GM12878 (cell line): ENCODE results near the gene SNRNP200. TPM values are rescaled to one million over a fixed set of nuclear protein-coding genes. Genes with fewer than 3 reads are reported as not detected.

Experiments
- ATAC-seq: fragments of 200-7000 bp; cut with Tn5 transposase; 3 replicates; pipeline ENCODE4 v1.9.1; 2020; ENCODE audit warnings: mild to moderate bottlenecking, moderate library complexity
- BruUV-seq: library from RNA; stranded (reverse); fragments of 400-500 nt; replicated peaks from 2 replicates; lab custom pipeline; 2021; lab: Mats Ljungman, UMichigan
- CTCF ChIA-PET: fragments of 300-600 bp; sonication (Branson Sonifier 250); formaldehyde crosslinking; extraction: SDS; loops from one replicate; lab custom pipeline; 2021; ENCODE audit warnings: inconsistent platforms; lab: Yijun Ruan, JAX
- POLR2A ChIA-PET: fragments of 350-600 bp; formaldehyde crosslinking; extraction: SDS; loops from one replicate; lab custom pipeline; 2021; ENCODE audit warnings: inconsistent platforms; lab: Charles Lee
- RAD21 ChIA-PET: fragments of 300-600 bp; sonication (Branson Sonifier 250); formaldehyde crosslinking; loops from one replicate; lab custom pipeline; 2023; ENCODE audit warnings: antibody characterized with exemption; ENCODE audit not compliant: unreplicated experiment; lab: Charles Lee
- SMC1A ChIA-PET: fragments of 300-600 bp; sonication (Branson Sonifier 250); formaldehyde crosslinking; loops from one replicate; lab custom pipeline; 2023; ENCODE audit not compliant: unreplicated experiment, uncharacterized antibody; lab: Charles Lee
- DNase-seq: peaks from one replicate; pipeline ENCODE4 v3.0.0-alpha.2; 2011; ENCODE audit warnings: low read depth, low spot score
- FAIRE-seq: peaks from 3 replicates; lab custom pipeline; 2011; peaks lifted over from hg19 to GRCh38; lab: Jason Lieb, UNC
- H2AFZ ChIP-seq: 2 replicates; pipeline ENCODE4 v1.6.0; 2011; ENCODE audit warnings: low read depth, low read length, control low read depth; ENCODE audit not compliant: control insufficient read depth
- H3K27ac ChIP-seq: 2 replicates; pipeline ENCODE4 v1.5.1; 2011; ENCODE audit warnings: control low read depth; ENCODE audit not compliant: control insufficient read depth, insufficient read depth
- H3K27me3 ChIP-seq, 2 experiments: replicated peaks in 1 of 2; 2 replicates each; pipeline versions ENCODE4 v1.6.0 to v1.6.1; 2011; ENCODE audit warnings: low read length in 1 of 2; ENCODE audit not compliant: control insufficient read depth in 2 of 2, insufficient read depth in 2 of 2
- H3K36me3 ChIP-seq, 2 experiments: 2 replicates each; pipeline ENCODE4 v1.5.1; 2011; ENCODE audit warnings: low read length in 1 of 2; ENCODE audit not compliant: control insufficient read depth in 2 of 2, insufficient read depth in 2 of 2
- H3K4me1 ChIP-seq: 2 replicates; pipeline ENCODE4 v1.6.1; 2011; ENCODE audit warnings: mild to moderate bottlenecking, low read length, moderate library complexity, mixed read lengths; ENCODE audit not compliant: control insufficient read depth, insufficient read depth
- H3K4me2 ChIP-seq: 2 replicates; pipeline ENCODE4 v1.6.0; 2011; ENCODE audit warnings: control low read depth; ENCODE audit not compliant: control insufficient read depth, insufficient read depth
- H3K4me3 ChIP-seq: fragments of 200-600 bp; sonication (generic); 2 replicates; pipeline ENCODE4 v1.5.1; 2016
- H3K79me2 ChIP-seq: 2 replicates; pipeline ENCODE4 v1.6.0; 2011; ENCODE audit warnings: low read length; ENCODE audit not compliant: control insufficient read depth, insufficient read depth
- H3K9ac ChIP-seq: 2 replicates; pipeline ENCODE4 v1.8.0; 2011; ENCODE audit warnings: low read length, control low read depth, mixed read lengths; ENCODE audit not compliant: control insufficient read depth, insufficient read depth
- H3K9me3 ChIP-seq: replicated peaks from 3 replicates; pipeline ENCODE4 v1.5.1; 2011; ENCODE audit warnings: mild to moderate bottlenecking, low read length; ENCODE audit not compliant: control insufficient read depth, insufficient read depth
- H4K20me1 ChIP-seq: 2 replicates; pipeline ENCODE4 v1.6.0; 2011; ENCODE audit not compliant: control insufficient read depth, insufficient read depth
- CHD1 ChIP-seq: IDR thresholded peaks from 2 replicates; pipeline ENCODE4 v1.6.1; 2012; ENCODE audit warnings: low read depth, low read length, improper control_type of control experiment
- FOS ChIP-seq: IDR thresholded peaks from 3 replicates; pipeline ENCODE4 v1.6.1; 2011; ENCODE audit warnings: borderline replicate concordance; ENCODE audit not compliant: insufficient read length; ENCODE audit errors: extremely low read depth
- GATAD2B ChIP-seq: fragments of 450-650 bp; conservative IDR thresholded peaks from 2 replicates; pipeline ENCODE4 v1.6.1; 2017; ENCODE audit warnings: low read depth, mild to moderate bottlenecking, moderate library complexity
- MEF2B ChIP-seq: fragments of 450-650 bp; IDR thresholded peaks from 2 replicates; pipeline ENCODE4 v1.6.1; 2018; ENCODE audit warnings: mild to moderate bottlenecking, moderate library complexity; ENCODE audit not compliant: partially characterized antibody, poor library complexity, severe bottlenecking
- PAX5 ChIP-seq: IDR thresholded peaks from 2 replicates; pipeline ENCODE4 v1.6.1; 2011; ENCODE audit warnings: low read depth, low read length, borderline replicate concordance
- RCOR1 ChIP-seq: conservative IDR thresholded peaks from 2 replicates; pipeline ENCODE4 v1.6.1; 2012; ENCODE audit warnings: low read depth, low read length, improper control_type of control experiment
- SP1 ChIP-seq: IDR thresholded peaks from one replicate; pipeline ENCODE4 v1.6.1; 2011; ENCODE audit warnings: low read depth, low read length
- ZNF384 ChIP-seq: IDR thresholded peaks from 2 replicates; pipeline ENCODE4 v1.6.1; 2012; ENCODE audit warnings: low read depth, mild to moderate bottlenecking, low read length, improper control_type of control experiment, borderline replicate concordance
- WGBS: methylation state at CpG from one replicate; pipeline ENCODE4 v1.1.6; 2016; ENCODE audit warnings: low lambda C conversion rate; ENCODE audit not compliant: insufficient replicate concordance, insufficient coverage; ENCODE audit errors: missing lambda C conversion rate; 5-methylcytosine and 5-hydroxymethylcytosine counted together
- in situ Hi-C: fragments of 300-500 bp; cut with MboI; formaldehyde crosslinking; loops from 9 replicates; pipeline ENCODE4 v1.14.3; 2018; ENCODE audit warnings: mixed read lengths
- intact Hi-C: fragments of 100-400 bp; cut with micrococcal nuclease; formaldehyde crosslinking; loops from one replicate; pipeline ENCODE4 v1.14.2; 2022; ENCODE audit not compliant: unreplicated experiment
- polyA plus RNA-seq, 11 experiments: library from polyadenylated mRNA; depleted of rRNA in 4 of 11; unstranded in 6 of 11; stranded (reverse) in 5 of 11; fragments of >200 nt; fragmentation: Nextera tagmentation in 4 of 11; fragmentation: Illumina TruSeq in 1 of 11; extraction: Ambion mirVana in 4 of 11; extraction: Trizol in 1 of 11; gene quantifications; 1 replicate in 1 of 11; 2 replicates in 10 of 11; pipeline versions ENCODE4 v1.2.1 to v1.2.3, GENCODE V29; 2011 to 2016; ENCODE audit warnings: inconsistent platforms in 2 of 11, missing spikeins in 2 of 11, low read depth in 1 of 11
- total RNA-seq, 4 experiments: library from RNA; depleted of rRNA in 3 of 4; stranded (reverse); fragments of >200 nt in 3 of 4; fragmentation: Illumina TruSeq in 1 of 4; extraction: Trizol in 1 of 4; gene quantifications; 2 replicates each; pipeline versions ENCODE4 v1.2.1 to v1.2.3, GENCODE V29; 2013 to 2021
- TF ChIP-seq, protein P1 (sequence below): IDR thresholded peaks from 2 replicates; pipeline ENCODE4 v1.6.1; 2011; ENCODE audit warnings: low read depth, low read length, improper control_type of control experiment, borderline replicate concordance
- TF ChIP-seq, protein P2 (sequence below): IDR thresholded peaks from 2 replicates; pipeline ENCODE4 v1.6.1; 2012; ENCODE audit warnings: low read length, inconsistent platforms

The SNRNP200 gene
- total and polyA plus RNA-seq, 10 of the 15 experiments (the other 5 are each of a cell fraction or from before 2014, with no cell fraction given), result 59.2 to 176 (median 106) TPM

DNA sequence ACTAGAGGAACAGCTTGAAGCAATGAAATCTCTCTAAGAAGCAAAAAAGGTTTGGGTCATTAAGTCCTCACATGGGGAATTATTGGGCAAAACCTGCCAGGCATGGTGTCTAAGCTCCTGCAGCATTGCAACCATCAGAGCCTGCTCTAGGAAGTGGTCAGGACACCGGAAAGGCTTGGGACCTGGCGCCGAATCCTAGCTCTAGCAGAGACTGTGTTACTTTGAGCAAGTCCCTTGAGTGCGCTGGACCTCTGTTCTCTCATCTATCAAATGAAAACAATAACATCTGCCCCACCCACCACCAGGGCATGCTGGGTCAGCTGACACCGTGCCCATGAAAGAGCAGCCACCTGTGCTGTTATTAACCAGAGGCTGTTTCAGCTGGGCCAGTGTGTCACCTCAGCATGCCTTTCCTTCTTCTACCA is 45.8 kb downstream of the SNRNP200 start:
- ChIA-PET RAD21 (interaction anchor here (0.8 to 2.5 kb wide), 5 partner anchors 16 to 81 kb away, joined by 3 to 10 read pairs (median 3); partner anchors contain the start of gene STARD7), SMC1A (interaction anchor here (0.9 to 5.5 kb wide), 10 partner anchors 9 to 267 kb away, joined by 3 to 48 read pairs (median 12); partner anchors contain the start of gene ASTL), CTCF (interaction anchor here (0.5 to 7.5 kb wide), 12 partner anchors 10 to 267 kb away, joined by 3 to 90 read pairs (median 10); partner anchors contain the start of genes ANKRD36C, ASTL and STARD7), POLR2A (interaction anchor here (0.6 to 1.5 kb wide), 7 partner anchors 13 to 77 kb away, joined by 3 to 6 read pairs (median 4); no protein-coding TSS in a partner anchor)
- no peak for DNase-seq
- FAIRE-seq, result no peak
- Histone ChIP-seq H3K4me2 (no peak overlapping the region), H3K79me2 (peaks cover 41% of the 10 kb centered on the region), H3K9ac (no peak overlapping the region; the same call in 1 of the 2 replicates), H2AFZ (no peak overlapping the region), H3K27me3 (no peaks in the 10 kb centered on the region), H3K4me1 (peaks cover 32% of the 10 kb centered on the region), H3K36me3 (peaks cover 7 to 22% of the 10 kb centered on the region in 2 experiments; a peak in 3 of 4 replicates), H3K27ac (peak overlapping the region; percentile 45; the same call in 1 of the 2 replicates), H3K4me3 (no peak overlapping the region), H3K9me3 (no peaks in the 10 kb centered on the region), H4K20me1 (no peaks in the 10 kb centered on the region)
- intact Hi-C loops, result no loop called here
- in situ Hi-C loops, result loop anchor here (25.0 kb wide), 1 partner anchor 247 kb away; no protein-coding TSS in a partner anchor
- no peak for TF ChIP-seq CHD1
- BruUV-seq, result no TSS peak
- peak; percentile 18 for ATAC-seq
- WGBS, result 72% methylated on average over 5 of the region's 5 CpGs

DNA sequence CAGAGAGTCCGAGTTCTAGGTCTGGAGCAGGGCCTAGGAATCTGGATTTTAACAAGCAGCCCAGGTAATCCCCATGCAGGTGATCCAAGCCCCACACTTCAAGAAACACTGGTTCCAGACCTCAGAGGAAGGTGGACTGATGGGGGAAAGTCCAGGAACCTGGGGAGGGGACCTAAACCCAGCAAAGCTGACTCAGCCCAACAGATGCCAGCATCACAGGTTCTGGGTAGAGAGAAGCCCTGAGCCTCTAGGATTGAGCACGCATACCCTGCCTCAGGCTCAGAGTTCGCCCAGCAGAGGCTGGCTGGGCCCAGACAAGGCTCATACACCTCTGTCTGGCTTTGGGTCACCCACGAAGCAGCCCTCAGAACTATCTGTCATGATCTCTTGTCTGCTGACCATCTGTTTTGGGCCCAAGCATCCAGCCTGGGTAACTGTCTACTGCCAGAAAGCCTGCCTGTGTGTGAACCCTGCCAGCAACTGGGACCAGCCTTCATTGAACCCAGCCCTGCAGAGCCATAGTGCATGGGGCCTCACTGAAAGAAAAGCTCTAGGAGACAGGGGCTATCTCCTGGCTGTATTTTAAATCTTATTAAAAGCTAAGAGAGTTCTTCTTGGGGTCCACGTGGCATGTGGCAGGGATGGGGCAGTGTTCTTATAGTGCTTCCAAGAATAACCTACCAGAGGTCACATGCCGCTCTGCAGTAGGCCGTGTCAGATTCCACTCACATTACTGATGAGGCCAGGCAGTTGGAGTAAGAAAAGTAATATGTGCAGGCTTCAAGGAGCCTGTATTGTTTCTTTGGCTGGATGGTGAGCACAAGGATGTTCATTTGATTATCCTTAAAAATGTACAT is 47.0 kb downstream of the SNRNP200 start:
- ATAC-seq (no peak), FAIRE-seq (no peak), DNase-seq (no peak)
- H4K20me1 ChIP-seq, result no peaks in the 10 kb centered on the region
- H3K9ac ChIP-seq, result no peak overlapping the region
- ChIA-PET CTCF (interaction anchor here (0.6 to 7.5 kb wide), 8 partner anchors 9 to 120 kb away, joined by 3 to 90 read pairs (median 15); partner anchors contain the start of genes ASTL and STARD7), POLR2A (interaction anchor here (1.0 to 1.5 kb wide), 2 partner anchors 56 to 58 kb away, joined by 3 to 4 read pairs; no protein-coding TSS in a partner anchor), RAD21 (interaction anchor here (0.9 to 2.5 kb wide), 4 partner anchors 25 to 80 kb away, joined by 3 to 10 read pairs (median 6); partner anchors contain the start of gene STARD7), SMC1A (interaction anchor here (0.6 to 5.5 kb wide), 8 partner anchors 12 to 266 kb away, joined by 3 to 48 read pairs (median 18); partner anchors contain the start of gene ASTL)
- H3K4me2 ChIP-seq, result no peak overlapping the region
- H3K4me3 ChIP-seq, result no peak overlapping the region
- H2AFZ ChIP-seq, result no peak overlapping the region
- no TSS peak for BruUV-seq
- H3K79me2 ChIP-seq, result peaks cover 30% of the 10 kb centered on the region
- H3K4me1 ChIP-seq, result peaks cover 26% of the 10 kb centered on the region
- H3K9me3 ChIP-seq, result no peaks in the 10 kb centered on the region
- no peaks in the 10 kb centered on the region for H3K27me3 ChIP-seq
- no peak overlapping the region for H3K27ac ChIP-seq
- in situ Hi-C loops (loop anchor here (25.0 kb wide), 1 partner anchor 246 kb away; no protein-coding TSS in a partner anchor), intact Hi-C loops (no loop called here)
- 81% methylated on average over 7 of the region's 7 CpGs for WGBS
- peaks cover 17 to 29% of the 10 kb centered on the region in 2 experiments for H3K36me3 ChIP-seq
- TF ChIP-seq GATAD2B (no peak), FOS (no peak), ZNF384 (no peak), PAX5 (no peak), SP1 (no peak), MEF2B (no peak), RCOR1 (no peak), CHD1 (no peak)
- TF ChIP-seq, protein P1, sequence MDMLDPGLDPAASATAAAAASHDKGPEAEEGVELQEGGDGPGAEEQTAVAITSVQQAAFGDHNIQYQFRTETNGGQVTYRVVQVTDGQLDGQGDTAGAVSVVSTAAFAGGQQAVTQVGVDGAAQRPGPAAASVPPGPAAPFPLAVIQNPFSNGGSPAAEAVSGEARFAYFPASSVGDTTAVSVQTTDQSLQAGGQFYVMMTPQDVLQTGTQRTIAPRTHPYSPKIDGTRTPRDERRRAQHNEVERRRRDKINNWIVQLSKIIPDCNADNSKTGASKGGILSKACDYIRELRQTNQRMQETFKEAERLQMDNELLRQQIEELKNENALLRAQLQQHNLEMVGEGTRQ, result no peak
- TF ChIP-seq, protein P2, sequence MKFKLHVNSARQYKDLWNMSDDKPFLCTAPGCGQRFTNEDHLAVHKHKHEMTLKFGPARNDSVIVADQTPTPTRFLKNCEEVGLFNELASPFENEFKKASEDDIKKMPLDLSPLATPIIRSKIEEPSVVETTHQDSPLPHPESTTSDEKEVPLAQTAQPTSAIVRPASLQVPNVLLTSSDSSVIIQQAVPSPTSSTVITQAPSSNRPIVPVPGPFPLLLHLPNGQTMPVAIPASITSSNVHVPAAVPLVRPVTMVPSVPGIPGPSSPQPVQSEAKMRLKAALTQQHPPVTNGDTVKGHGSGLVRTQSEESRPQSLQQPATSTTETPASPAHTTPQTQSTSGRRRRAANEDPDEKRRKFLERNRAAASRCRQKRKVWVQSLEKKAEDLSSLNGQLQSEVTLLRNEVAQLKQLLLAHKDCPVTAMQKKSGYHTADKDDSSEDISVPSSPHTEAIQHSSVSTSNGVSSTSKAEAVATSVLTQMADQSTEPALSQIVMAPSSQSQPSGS, result no peak
